Esophagus squamous epithelium (tissue), 5 donors: Measurements from ENCODE around the gene AMPH. TPM values are rescaled to one million over a fixed set of nuclear protein-coding genes. Genes with fewer than 3 reads are reported as not detected.

Source experiments
- DNase-seq: peaks from one replicate; lab custom pipeline; 2025; lab: John Stamatoyannopoulos, UW
- H3K27ac ChIP-seq, 4 donors: fragments of 200-600 bp; sonication (generic); one replicate each; pipeline ENCODE4 v1.5.1; 2016 to 2019; ENCODE audit warnings: mild to moderate bottlenecking in 1 of 4
- H3K27me3 ChIP-seq, 4 donors: fragments of 200-600 bp; sonication (generic); 1 replicate in 3 of 4; 2 replicates in 1 of 4; pipeline versions ENCODE4 v1.5.1 to v1.6.0; 2017 to 2021; ENCODE audit warnings: antibody characterized with exemption in 1 of 4
- H3K36me3 ChIP-seq, 3 donors: fragments of 200-600 bp; sonication (generic); one replicate each; pipeline ENCODE4 v1.5.1; 2016 to 2019
- H3K4me1 ChIP-seq, 3 donors: fragments of 200-600 bp; sonication (generic); one replicate each; pipeline ENCODE4 v1.5.1; 2017 to 2019
- H3K4me3 ChIP-seq, 4 donors: fragments of 200-600 bp; sonication (generic); 1 replicate in 3 of 4; 2 replicates in 1 of 4; pipeline ENCODE4 v1.5.1; 2016 to 2019; ENCODE audit warnings: mild to moderate bottlenecking in 2 of 4, moderate library complexity in 1 of 4
- H3K9me3 ChIP-seq, 3 donors: fragments of 200-600 bp; sonication (generic); one replicate each; pipeline ENCODE4 v1.5.1; 2016 to 2019
- CTCF ChIP-seq, 6 experiments: fragments of 450-650 bp in 4 of 6; fragments of 200-600 bp in 2 of 6; sonication (generic) in 2 of 6; IDR thresholded peaks; one replicate each; pipeline ENCODE4 v1.5.1; 2016 to 2019; ENCODE audit warnings: antibody characterized with exemption in 6 of 6, mild to moderate bottlenecking in 4 of 6, moderate library complexity in 4 of 6
- POLR2A ChIP-seq, 4 donors: fragments of 450-650 bp; IDR thresholded peaks; one replicate each; pipeline ENCODE4 v1.6.1; 2017; ENCODE audit warnings: antibody characterized with exemption in 4 of 4, mild to moderate bottlenecking in 4 of 4, moderate library complexity in 3 of 4
- WGBS, 2 donors: methylation state at CpG; one replicate each; pipeline ENCODE4 v1.1.5; 2018; 5-methylcytosine and 5-hydroxymethylcytosine counted together
- intact Hi-C: fragments of 100-400 bp; cut with DNase I; formaldehyde crosslinking; loops from one replicate; pipeline ENCODE4 v1.15.0; 2022
- total RNA-seq, 4 donors: library from RNA; depleted of rRNA; stranded (reverse); fragments of >200 nt; gene quantifications; one replicate each; pipeline ENCODE4 v1.1.0, GENCODE V29; 2016
- donor health status: DM: yes; HTN: yes; CAD: no.

The AMPH gene
- total RNA-seq, 4 donors from 2014 or later, result 0.18 to 2.3 (median 1.7) TPM; not detected in 1

DNA sequence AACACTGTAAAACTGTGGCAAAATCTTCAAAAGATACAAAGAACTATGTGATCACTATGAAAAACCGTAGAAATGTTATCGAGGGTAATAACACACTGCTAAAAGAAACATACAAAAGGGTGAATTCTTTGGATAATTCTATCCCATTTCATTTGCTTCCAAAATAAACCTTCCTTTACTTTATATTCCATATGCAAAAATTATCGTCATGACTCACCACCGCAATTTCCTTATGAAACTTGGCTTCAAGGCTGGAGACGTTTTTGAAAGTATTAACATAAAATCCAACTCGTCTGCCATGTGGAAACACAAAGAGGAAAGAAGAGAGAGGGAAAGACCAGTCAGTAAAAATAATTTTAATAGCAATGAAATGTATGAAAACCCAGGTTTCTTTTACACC, 165.2 kb downstream of the AMPH start:
- Histone ChIP-seq H3K9me3 (no peaks in the 10 kb centered on the region), H3K4me3 (no peak overlapping the region), H3K27ac (no peak overlapping the region), H3K27me3 (no peaks in the 10 kb centered on the region), H3K4me1 (no peaks in the 10 kb centered on the region), H3K36me3 (no peaks in the 10 kb centered on the region)
- no peak for DNase-seq
- 72 to 76% methylated on average over 6 of the region's 6 CpGs for WGBS, 2 donors
- TF ChIP-seq POLR2A (IDR thresholded peaks at IDR 0.05) (no peak), CTCF (IDR thresholded peaks at IDR 0.05) (no peak)
- intact Hi-C loops, result no loop called here

DNA sequence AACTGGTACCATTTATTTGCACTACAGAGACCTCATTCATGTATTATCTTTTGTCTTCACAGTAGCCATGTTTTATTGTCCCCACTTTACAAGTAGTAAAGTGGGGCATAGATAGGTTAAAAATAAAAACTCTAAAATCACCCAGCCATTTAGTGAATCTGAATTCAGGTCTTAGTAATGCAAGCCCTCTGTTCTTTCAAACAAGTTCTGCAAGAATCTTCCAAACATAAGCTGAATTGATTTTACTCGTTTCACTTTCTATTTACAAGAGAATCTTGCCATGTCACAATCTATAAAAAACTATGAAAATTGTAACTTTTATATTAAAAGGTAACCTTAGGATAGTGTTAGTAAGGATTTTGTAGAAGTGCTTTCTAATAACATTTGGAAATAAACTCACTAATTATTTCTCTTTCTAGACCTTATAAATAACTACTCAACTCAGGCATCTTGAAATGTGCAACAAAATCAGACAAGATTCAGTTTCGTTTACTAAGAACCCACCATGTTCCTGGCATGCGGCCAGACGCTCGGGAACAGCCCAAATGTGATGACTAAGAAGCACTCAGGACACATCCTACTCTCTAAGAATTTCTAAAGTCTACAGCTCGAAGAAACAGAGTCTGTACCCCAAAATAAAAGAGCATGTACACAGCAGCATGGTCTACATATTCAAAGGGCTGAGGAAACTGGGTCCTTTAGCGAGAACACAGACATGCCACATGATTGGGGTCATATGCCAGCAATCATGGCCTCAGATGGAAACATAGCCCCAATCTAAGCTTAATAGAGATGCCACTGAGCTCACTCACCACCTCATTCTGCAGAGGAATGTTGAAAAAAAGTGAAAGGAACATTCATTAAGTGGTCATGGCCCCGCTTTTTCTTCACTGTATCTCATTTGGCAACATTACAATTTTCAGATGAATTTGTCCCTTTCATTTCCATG, 167.6 kb downstream of the AMPH start:
- Histone ChIP-seq H3K27ac (no peak overlapping the region), H3K27me3 (no peaks in the 10 kb centered on the region), H3K4me3 (no peak overlapping the region), H3K36me3 (no peaks in the 10 kb centered on the region), H3K9me3 (no peaks in the 10 kb centered on the region), H3K4me1 (no peaks in the 10 kb centered on the region)
- TF ChIP-seq CTCF (IDR thresholded peaks at IDR 0.05) (no peak), POLR2A (IDR thresholded peaks at IDR 0.05) (no peak)
- peak; percentile 3 for DNase-seq
- intact Hi-C loops, result no loop called here
- 23 to 42% methylated on average over 8 of the region's 8 CpGs for whole genome bisulfite sequencing, 2 donors

DNA sequence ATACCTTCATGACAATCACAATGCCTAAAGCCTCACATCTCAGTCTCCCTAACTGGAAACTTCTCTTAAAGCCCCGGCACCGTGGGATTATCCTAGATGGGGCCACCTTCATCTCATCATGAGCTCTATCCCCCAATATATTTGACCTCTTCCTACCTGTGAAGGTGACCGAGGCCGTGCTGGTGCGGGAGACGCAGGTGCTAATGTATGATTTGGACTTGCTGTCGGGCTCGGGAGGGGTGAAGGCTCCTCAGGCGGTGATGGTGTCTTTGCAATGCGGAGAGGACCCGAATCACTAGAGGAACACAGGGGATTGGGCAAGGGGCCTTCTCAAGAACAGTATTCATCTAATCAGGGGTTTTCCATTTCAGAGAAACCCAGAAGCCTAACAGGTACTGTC, 168.4 kb downstream of the AMPH start:
- WGBS, 2 donors, result 92 to 98% methylated on average over 9 to 10 of the region's 11 CpGs
- no peak for TF ChIP-seq POLR2A (IDR thresholded peaks at IDR 0.05)
- TF ChIP-seq CTCF (IDR thresholded peaks at IDR 0.05), result no peak
- Histone ChIP-seq H3K27me3 (no peaks in the 10 kb centered on the region), H3K4me3 (no peak overlapping the region), H3K36me3 (no peaks in the 10 kb centered on the region), H3K27ac (no peak overlapping the region), H3K4me1 (no peaks in the 10 kb centered on the region), H3K9me3 (no peaks in the 10 kb centered on the region)
- intact Hi-C loops, result no loop called here
- DNase-seq, result no peak

DNA sequence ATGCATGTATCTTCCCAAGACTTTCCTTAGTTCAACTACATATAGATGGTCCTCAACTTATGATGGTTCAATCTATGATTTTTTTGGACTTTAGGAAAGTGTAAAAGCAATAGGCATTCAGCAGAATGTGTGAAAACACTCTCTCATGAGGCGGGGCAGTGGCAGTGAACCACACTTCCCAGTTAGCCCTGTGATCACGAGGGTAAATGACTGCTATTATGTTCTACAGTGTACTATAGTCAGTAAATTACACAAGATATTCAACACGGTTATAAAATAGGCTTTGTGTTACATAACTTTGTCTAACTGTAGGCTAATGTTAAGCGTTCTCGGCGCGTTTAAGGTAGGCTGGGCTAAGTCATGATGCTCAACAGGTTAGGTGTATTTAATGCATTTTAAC, 169.3 kb downstream of the AMPH start:
- no peak for TF ChIP-seq POLR2A (IDR thresholded peaks at IDR 0.05)
- TF ChIP-seq CTCF (IDR thresholded peaks at IDR 0.05), result no peak
- Histone ChIP-seq H3K27ac (no peak overlapping the region), H3K9me3 (no peaks in the 10 kb centered on the region), H3K4me3 (no peak overlapping the region), H3K27me3 (no peaks in the 10 kb centered on the region), H3K36me3 (no peaks in the 10 kb centered on the region), H3K4me1 (no peaks in the 10 kb centered on the region)
- WGBS, 2 donors, result 74 to 79% methylated on average over 7 of the region's 7 CpGs
- intact Hi-C loops, result no loop called here
- no peak for DNase-seq

DNA sequence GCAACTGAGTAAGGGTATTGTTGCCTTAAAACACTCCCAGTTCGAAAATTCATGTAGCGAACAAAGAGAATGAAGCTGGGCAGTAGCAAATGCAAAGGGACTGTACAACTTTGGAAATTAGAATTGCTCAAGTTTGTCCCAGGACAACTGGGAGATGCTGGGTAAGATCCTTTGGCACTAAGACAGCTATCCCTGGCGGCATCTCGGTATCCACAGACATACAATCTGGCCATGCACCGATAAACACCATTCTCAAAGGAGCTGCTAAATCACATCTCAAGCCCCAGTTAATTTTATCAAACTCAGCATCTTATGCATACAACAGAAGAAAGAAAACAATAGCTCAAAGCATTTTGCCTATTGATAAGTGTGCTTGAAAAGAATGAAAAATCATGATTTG, 177.3 kb downstream of the AMPH start:
- DNase-seq, result no peak
- Histone ChIP-seq H3K27me3 (no peaks in the 10 kb centered on the region), H3K36me3 (no peaks in the 10 kb centered on the region), H3K4me1 (peaks cover 0 to 12% (median 0%) of the 10 kb centered on the region in 3 donors), H3K27ac (no peak overlapping the region), H3K4me3 (no peak overlapping the region), H3K9me3 (no peaks in the 10 kb centered on the region)
- TF ChIP-seq POLR2A (IDR thresholded peaks at IDR 0.05) (no peak), CTCF (IDR thresholded peaks at IDR 0.05) (no peak)
- WGBS, 2 donors, result 81 to 89% methylated on average over 5 of the region's 5 CpGs
- intact Hi-C loops, result no loop called here
